Neural cell (in vitro differentiated cells): ENCODE results near the gene GNAT2.

Source experiments
- CTCF ChIP-seq: fragments of 450-650 bp; IDR thresholded peaks from 2 replicates; pipeline ENCODE4 v1.5.1; 2014; ENCODE audit warnings: antibody characterized with exemption, mild to moderate bottlenecking, moderate library complexity; ENCODE audit not compliant: poor library complexity, severe bottlenecking
- EP300 ChIP-seq: fragments of 450-650 bp; conservative IDR thresholded peaks from 2 replicates; pipeline ENCODE4 v1.6.1; 2014; ENCODE audit warnings: antibody characterized with exemption, mild to moderate bottlenecking, moderate library complexity; ENCODE audit not compliant: poor library complexity, severe bottlenecking
- EZH2 ChIP-seq: fragments of 200-600, 300-800 bp; shearing (Covaris generic), sonication (generic); IDR thresholded peaks from 2 replicates; pipeline ENCODE4 v1.6.1; 2014; ENCODE audit warnings: antibody characterized with exemption, low read length, borderline replicate concordance, mild to moderate bottlenecking; ENCODE audit not compliant: insufficient read depth, poor library complexity, severe bottlenecking
- POLR2AphosphoS5 ChIP-seq: IDR thresholded peaks from 2 replicates; pipeline ENCODE4 v1.6.1; 2012
- RAD21 ChIP-seq: fragments of 450-650 bp; conservative IDR thresholded peaks from 2 replicates; pipeline ENCODE4 v1.6.1; 2014; ENCODE audit warnings: antibody characterized with exemption, mild to moderate bottlenecking, moderate library complexity
- TAF1 ChIP-seq: IDR thresholded peaks from 2 replicates; pipeline ENCODE4 v1.6.1; 2012; ENCODE audit warnings: low read depth
- TF ChIP-seq, protein P1 (sequence below): IDR thresholded peaks from 2 replicates; pipeline ENCODE4 v1.6.1; 2012; ENCODE audit warnings: borderline replicate concordance

- no peak for TF ChIP-seq CTCF
- TF ChIP-seq, protein P1, sequence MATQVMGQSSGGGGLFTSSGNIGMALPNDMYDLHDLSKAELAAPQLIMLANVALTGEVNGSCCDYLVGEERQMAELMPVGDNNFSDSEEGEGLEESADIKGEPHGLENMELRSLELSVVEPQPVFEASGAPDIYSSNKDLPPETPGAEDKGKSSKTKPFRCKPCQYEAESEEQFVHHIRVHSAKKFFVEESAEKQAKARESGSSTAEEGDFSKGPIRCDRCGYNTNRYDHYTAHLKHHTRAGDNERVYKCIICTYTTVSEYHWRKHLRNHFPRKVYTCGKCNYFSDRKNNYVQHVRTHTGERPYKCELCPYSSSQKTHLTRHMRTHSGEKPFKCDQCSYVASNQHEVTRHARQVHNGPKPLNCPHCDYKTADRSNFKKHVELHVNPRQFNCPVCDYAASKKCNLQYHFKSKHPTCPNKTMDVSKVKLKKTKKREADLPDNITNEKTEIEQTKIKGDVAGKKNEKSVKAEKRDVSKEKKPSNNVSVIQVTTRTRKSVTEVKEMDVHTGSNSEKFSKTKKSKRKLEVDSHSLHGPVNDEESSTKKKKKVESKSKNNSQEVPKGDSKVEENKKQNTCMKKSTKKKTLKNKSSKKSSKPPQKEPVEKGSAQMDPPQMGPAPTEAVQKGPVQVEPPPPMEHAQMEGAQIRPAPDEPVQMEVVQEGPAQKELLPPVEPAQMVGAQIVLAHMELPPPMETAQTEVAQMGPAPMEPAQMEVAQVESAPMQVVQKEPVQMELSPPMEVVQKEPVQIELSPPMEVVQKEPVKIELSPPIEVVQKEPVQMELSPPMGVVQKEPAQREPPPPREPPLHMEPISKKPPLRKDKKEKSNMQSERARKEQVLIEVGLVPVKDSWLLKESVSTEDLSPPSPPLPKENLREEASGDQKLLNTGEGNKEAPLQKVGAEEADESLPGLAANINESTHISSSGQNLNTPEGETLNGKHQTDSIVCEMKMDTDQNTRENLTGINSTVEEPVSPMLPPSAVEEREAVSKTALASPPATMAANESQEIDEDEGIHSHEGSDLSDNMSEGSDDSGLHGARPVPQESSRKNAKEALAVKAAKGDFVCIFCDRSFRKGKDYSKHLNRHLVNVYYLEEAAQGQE: no peak
- no peak for TF ChIP-seq EZH2
- TF ChIP-seq RAD21: no peak
- no peak for TF ChIP-seq TAF1
- no peak for TF ChIP-seq POLR2AphosphoS5
- TF ChIP-seq EP300: no peak
These were observed 2.1 kb downstream of the GNAT2 start for GRCh38 chr1:109617291-109617801.
